Gastrocnemius medialis (tissue), 4 donors: ENCODE results near the gene NET1. TPM values are rescaled to one million over a fixed set of nuclear protein-coding genes. Genes with fewer than 3 reads are reported as not detected.

Experiments used
- ATAC-seq, 2 donors: fragments of 150-250 bp; one replicate each; pipeline ENCODE4 v1.9.1; 2016
- DNase-seq, 2 donors: peaks; one replicate each; pipeline ENCODE4 v3.0.0-alpha.2; 2019
- H3K27ac ChIP-seq, 4 donors: fragments of 200-600 bp; sonication (generic); 1 replicate in 1 of 4; 2 replicates in 3 of 4; pipeline ENCODE4 v1.5.1; 2016 to 2018; ENCODE audit warnings: mild to moderate bottlenecking in 2 of 4, moderate library complexity in 1 of 4
- H3K27me3 ChIP-seq, 3 donors: fragments of 200-600 bp; sonication (generic) in 2 of 3; 1 replicate in 1 of 3; 2 replicates in 2 of 3; pipeline versions ENCODE4 v1.5.1 to v1.6.0; 2016 to 2019; ENCODE audit warnings: mild to moderate bottlenecking in 1 of 3, moderate library complexity in 1 of 3
- H3K36me3 ChIP-seq, 2 donors: fragments of 200-600 bp; sonication (generic) in 1 of 2; one replicate each; pipeline ENCODE4 v1.5.1; 2017 to 2018
- H3K4me1 ChIP-seq, 2 donors: fragments of 200-600 bp; sonication (generic) in 1 of 2; one replicate each; pipeline ENCODE4 v1.5.1; 2016 to 2017; ENCODE audit warnings: mild to moderate bottlenecking in 2 of 2
- H3K4me3 ChIP-seq, 4 donors: fragments of 200-600 bp; sonication (generic) in 3 of 4; 1 replicate in 1 of 4; 2 replicates in 3 of 4; pipeline ENCODE4 v1.5.1; 2016 to 2019; ENCODE audit warnings: mild to moderate bottlenecking in 2 of 4
- H3K9me3 ChIP-seq, 3 donors: fragments of 200-600 bp; sonication (generic) in 2 of 3; 1 replicate in 1 of 3; 2 replicates in 2 of 3; pipeline ENCODE4 v1.5.1; 2016 to 2019
- POLR2A ChIP-seq, 2 donors: fragments of 450-650 bp; IDR thresholded peaks; one replicate each; pipeline ENCODE4 v1.6.1; 2017; ENCODE audit warnings: antibody characterized with exemption in 2 of 2, mild to moderate bottlenecking in 2 of 2, moderate library complexity in 2 of 2
- in situ Hi-C, 4 donors: fragments of 200-750 bp; cut with MboI; loops; one replicate each; pipeline versions ENCODE4 v1.15.0 to v1.8.0; 2017; ENCODE audit warnings: low sequenced_read_pairs in 4 of 4
- intact Hi-C: fragments of 100-400 bp; cut with DNase I; formaldehyde crosslinking; loops from one replicate; pipeline ENCODE4 v1.15.1; 2023; ENCODE audit warnings: low total_unique reads
- total RNA-seq, 4 donors: library from RNA; depleted of rRNA; stranded (reverse); fragments of >200 nt; gene quantifications; one replicate each; pipeline versions ENCODE4 v1.1.0 to v1.2.3, GENCODE V29; 2016
- TF ChIP-seq, protein P1 (sequence below), 5 experiments: fragments of 450-650 bp in 3 of 5; fragments of 200-600 bp in 2 of 5; sonication (generic) in 2 of 5; IDR thresholded peaks in 4 of 5; conservative IDR thresholded peaks in 1 of 5; 1 replicate in 4 of 5; 2 replicates in 1 of 5; pipeline ENCODE4 v1.5.1; 2016 to 2019; ENCODE audit warnings: antibody characterized with exemption in 5 of 5, mild to moderate bottlenecking in 3 of 5, moderate library complexity in 3 of 5

The NET1 gene
- total RNA-seq, 4 donors from 2014 or later: 19.8 to 76.4 (median 36.3) TPM

DNA sequence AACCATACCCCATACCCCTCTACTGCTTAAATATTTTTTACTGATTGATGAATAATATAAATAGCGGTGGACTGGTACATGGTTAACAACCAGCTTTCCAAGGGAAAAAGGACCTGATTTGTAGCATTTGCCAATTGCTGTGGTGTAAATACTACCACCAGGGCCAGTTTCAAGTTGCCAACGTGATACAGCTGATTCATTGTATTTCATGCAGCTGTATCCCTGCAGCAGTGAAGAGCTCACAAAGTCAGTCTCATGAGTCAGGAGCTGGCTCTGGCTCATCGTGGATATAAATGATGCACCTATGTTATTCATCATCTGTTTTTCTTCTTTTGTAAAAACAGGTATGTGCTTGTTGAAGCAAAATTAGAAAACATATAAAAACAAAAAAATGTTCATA is 71.8 kb downstream of the NET1 start:
- Histone ChIP-seq H3K9me3 (no peaks in the 10 kb centered on the region), H3K36me3 (no peaks in the 10 kb centered on the region), H3K27ac (no peak overlapping the region), H3K4me3 (no peak overlapping the region), H3K27me3 (no peaks in the 10 kb centered on the region), H3K4me1 (no peaks in the 10 kb centered on the region)
- TF ChIP-seq, protein P1, sequence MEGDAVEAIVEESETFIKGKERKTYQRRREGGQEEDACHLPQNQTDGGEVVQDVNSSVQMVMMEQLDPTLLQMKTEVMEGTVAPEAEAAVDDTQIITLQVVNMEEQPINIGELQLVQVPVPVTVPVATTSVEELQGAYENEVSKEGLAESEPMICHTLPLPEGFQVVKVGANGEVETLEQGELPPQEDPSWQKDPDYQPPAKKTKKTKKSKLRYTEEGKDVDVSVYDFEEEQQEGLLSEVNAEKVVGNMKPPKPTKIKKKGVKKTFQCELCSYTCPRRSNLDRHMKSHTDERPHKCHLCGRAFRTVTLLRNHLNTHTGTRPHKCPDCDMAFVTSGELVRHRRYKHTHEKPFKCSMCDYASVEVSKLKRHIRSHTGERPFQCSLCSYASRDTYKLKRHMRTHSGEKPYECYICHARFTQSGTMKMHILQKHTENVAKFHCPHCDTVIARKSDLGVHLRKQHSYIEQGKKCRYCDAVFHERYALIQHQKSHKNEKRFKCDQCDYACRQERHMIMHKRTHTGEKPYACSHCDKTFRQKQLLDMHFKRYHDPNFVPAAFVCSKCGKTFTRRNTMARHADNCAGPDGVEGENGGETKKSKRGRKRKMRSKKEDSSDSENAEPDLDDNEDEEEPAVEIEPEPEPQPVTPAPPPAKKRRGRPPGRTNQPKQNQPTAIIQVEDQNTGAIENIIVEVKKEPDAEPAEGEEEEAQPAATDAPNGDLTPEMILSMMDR (IDR thresholded peaks at IDR 0.05 in 4 of 5, conservative IDR thresholded peaks at IDR 0.05 in 1 of 5): no peak
- TF ChIP-seq POLR2A (IDR thresholded peaks at IDR 0.05): no peak
- no peak for DNase-seq
- ATAC-seq: no peak
- in situ Hi-C loops (no loop called here), intact Hi-C loops (no loop called here)

DNA sequence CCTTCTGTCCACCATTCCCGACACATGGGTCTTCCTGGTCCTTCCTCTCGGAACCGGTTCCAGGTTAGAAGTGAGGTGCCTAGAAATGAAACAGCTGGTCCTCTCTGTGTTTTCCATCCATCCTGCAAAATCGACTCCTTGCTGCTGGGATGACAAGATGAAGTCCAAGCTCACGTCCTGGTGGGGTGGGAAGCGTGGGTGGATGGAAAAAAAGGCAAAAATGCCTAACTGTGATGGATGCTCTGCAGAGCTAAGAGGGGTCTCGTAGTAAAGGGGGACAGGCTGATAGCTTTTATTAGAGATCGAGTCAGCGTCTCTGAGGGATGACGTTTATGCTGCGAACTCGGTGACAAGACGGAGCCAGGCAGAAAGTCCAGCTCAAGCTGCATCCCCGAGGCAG is 72.9 kb downstream of the NET1 start:
- TF ChIP-seq POLR2A (IDR thresholded peaks at IDR 0.05): no peak
- TF ChIP-seq, protein P1 (IDR thresholded peaks at IDR 0.05 in 4 of 5, conservative IDR thresholded peaks at IDR 0.05 in 1 of 5): no peak
- ATAC-seq: no peak
- no peaks in the 10 kb centered on the region for H3K9me3 ChIP-seq
- no peaks in the 10 kb centered on the region for H3K4me1 ChIP-seq
- no peak overlapping the region for H3K27ac ChIP-seq
- no peak for DNase-seq
- H3K36me3 ChIP-seq: no peaks in the 10 kb centered on the region
- in situ Hi-C loops: no loop called here
- intact Hi-C loops: no loop called here
- H3K27me3 ChIP-seq: no peaks in the 10 kb centered on the region
- no peak overlapping the region for H3K4me3 ChIP-seq

DNA sequence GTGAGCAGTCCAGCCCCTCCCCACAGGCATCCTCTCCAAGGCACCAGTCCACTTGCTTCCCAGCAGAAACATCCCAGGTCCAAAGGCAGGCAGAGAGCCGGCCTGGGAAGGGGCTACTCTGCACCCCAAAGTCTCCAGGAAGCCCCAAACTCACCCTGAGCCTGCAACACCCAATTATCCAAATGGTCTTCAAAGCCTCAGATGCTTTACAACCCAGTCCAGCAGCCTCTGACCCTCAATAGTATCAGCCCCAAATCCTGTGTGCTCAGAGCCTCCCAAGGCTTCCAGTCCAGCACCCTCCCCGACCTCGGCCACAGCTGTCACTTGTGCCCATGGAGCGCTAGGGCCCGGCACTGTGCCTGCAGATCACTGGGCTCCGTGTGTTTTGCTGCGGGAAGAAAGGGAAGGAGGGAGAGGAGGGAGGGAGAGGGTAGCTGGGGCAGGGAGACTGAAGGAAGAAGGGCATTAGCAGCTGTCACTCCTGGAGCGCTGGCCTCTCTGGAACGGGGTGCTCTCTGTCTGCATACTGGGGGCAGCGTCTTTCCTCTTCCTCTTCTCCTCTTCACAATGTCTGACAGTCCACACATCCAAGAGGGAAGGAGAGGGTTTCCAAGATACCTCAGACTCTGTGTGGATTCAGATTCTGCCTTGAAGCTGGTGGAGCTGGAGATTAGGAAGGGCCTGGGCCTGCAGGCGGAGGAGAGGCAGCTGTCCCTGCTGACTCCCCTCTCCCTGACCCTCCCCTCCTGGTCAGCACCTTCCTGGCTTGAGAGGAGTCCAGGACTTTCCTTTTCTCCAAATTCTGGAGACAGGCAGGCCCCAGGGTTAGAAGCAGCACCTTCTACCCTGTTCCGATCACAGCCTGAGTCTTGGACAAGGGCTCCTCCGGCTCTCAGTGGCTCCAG is 73.8 kb downstream of the NET1 start:
- in situ Hi-C loops (no loop called here), intact Hi-C loops (no loop called here)
- Histone ChIP-seq H3K4me3 (no peak overlapping the region), H3K9me3 (no peaks in the 10 kb centered on the region), H3K27ac (no peak overlapping the region), H3K27me3 (no peaks in the 10 kb centered on the region), H3K4me1 (no peaks in the 10 kb centered on the region), H3K36me3 (no peaks in the 10 kb centered on the region)
- TF ChIP-seq POLR2A (IDR thresholded peaks at IDR 0.05): no peak
- TF ChIP-seq, protein P1 (IDR thresholded peaks at IDR 0.05 in 4 of 5, conservative IDR thresholded peaks at IDR 0.05 in 1 of 5): no peak
- no peak for DNase-seq
- no peak for ATAC-seq

DNA sequence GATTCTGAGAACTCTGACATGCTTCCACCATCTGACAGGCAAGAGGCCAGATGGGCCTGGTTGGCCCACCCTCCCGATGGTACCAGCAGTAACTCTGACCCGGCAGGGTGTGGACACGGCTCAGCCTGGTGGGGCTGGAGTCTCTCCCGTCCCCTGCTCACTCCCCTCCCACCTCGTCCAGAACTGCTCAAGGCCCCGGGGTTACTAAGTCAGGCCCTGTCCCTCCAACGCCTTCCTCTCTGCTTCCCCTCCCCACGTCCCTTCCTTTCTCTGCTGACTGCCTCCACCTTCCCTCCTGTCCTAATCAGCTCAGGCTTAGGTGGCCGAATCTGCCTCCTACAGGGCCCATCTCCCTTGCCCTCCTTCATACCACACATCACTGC is 74.5 kb downstream of the NET1 start:
- Histone ChIP-seq H3K9me3 (no peaks in the 10 kb centered on the region), H3K36me3 (no peaks in the 10 kb centered on the region), H3K4me3 (no peak overlapping the region), H3K4me1 (no peaks in the 10 kb centered on the region), H3K27me3 (no peaks in the 10 kb centered on the region), H3K27ac (no peak overlapping the region)
- DNase-seq: no peak
- no peak for ATAC-seq
- TF ChIP-seq, protein P1 (IDR thresholded peaks at IDR 0.05 in 4 of 5, conservative IDR thresholded peaks at IDR 0.05 in 1 of 5): no peak
- no peak for TF ChIP-seq POLR2A (IDR thresholded peaks at IDR 0.05)
- intact Hi-C loops: no loop called here
- in situ Hi-C loops: no loop called here
